Activated CD4-positive, alpha-beta T cell treated with anti-CD3 and anti-CD28 coated beads for 36 hours (primary cell): ENCODE data around the gene HCST. TPM values are rescaled to one million over a fixed set of nuclear protein-coding genes. Genes with fewer than 3 reads are reported as not detected.

ENCODE experiments used
- ATAC-seq: fragments of 200-7000 bp; cut with Tn5 transposase; one replicate; pipeline ENCODE4 v1.10.0; 2021; ENCODE audit warnings: mild to moderate bottlenecking, moderate library complexity
- CTCF ChIA-PET: fragments of 350-600 bp; sonication (Branson Sonifier 250); formaldehyde crosslinking; loops from one replicate; lab custom pipeline; 2021; ENCODE audit warnings: antibody characterized with exemption; lab: Charles Lee
- POLR2A ChIA-PET: fragments of 350-600 bp; sonication (Branson Sonifier 250); formaldehyde crosslinking; loops from one replicate; lab custom pipeline; 2021; ENCODE audit warnings: antibody characterized with exemption, inconsistent platforms; lab: Charles Lee
- DNase-seq: peaks from one replicate; pipeline ENCODE4 v3.0.0-alpha.2; 2020
- H3K27ac Mint-ChIP-seq: one replicate; pipeline ENCODE4 v1.8.0; 2021; ENCODE audit warnings: mixed read lengths
- H3K27me3 Mint-ChIP-seq: one replicate; pipeline ENCODE4 v1.8.0; 2021; ENCODE audit warnings: mixed read lengths
- H3K36me3 Mint-ChIP-seq: one replicate; pipeline ENCODE4 v1.8.0; 2021; ENCODE audit warnings: low read depth, mixed read lengths
- H3K4me1 Mint-ChIP-seq: one replicate; pipeline ENCODE4 v1.8.0; 2021; ENCODE audit warnings: mixed read lengths
- H3K4me3 Mint-ChIP-seq: one replicate; pipeline ENCODE4 v1.8.0; 2021; ENCODE audit warnings: mild to moderate bottlenecking, moderate library complexity, mixed read lengths
- H3K9me3 Mint-ChIP-seq: one replicate; pipeline ENCODE4 v1.8.0; 2021; ENCODE audit warnings: low read depth, mixed read lengths
- intact Hi-C, 2 experiments: fragments of 100-400 bp; cut with DNase I in 1 of 2; cut with micrococcal nuclease in 1 of 2; formaldehyde crosslinking; loops; one replicate each; pipeline versions ENCODE4 v1.14.2 to v1.15.1; 2022 to 2024; cut with DNase I, micrococcal nuclease
- total RNA-seq, 2 experiments: library from RNA; stranded (reverse); gene quantifications; one replicate each; pipeline ENCODE4 v1.2.3, GENCODE V29; 2021

The HCST gene
- total RNA-seq, 2 experiments from 2014 or later = 27.0 to 32.7 TPM

DNA sequence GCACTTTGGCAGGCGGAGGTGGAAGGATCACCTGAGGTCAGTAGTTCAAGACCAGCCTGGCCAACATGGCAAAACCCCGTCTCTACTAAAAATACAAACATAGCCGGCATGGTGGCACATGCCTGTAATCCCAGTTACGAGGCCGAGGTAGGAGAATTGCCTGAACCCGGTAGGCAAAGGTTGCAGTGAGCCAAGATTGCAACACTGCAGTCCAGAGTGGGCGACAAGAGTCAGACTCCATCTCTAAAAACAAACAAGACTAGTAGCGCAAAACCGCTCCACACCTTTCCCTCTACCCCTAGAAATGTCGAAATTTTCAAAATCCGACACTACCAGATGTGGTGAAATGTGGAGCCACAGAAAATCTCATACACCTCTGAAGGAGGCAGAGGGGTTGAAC, 17.0 kb downstream of the HCST start:
- DNase-seq (no peak), ATAC-seq (no peak)
- CTCF ChIA-PET = no interaction called here
- Mint-ChIP-seq H3K27me3 (no peaks in the 10 kb centered on the region), H3K4me3 (no peak overlapping the region), H3K9me3 (no peaks in the 10 kb centered on the region), H3K4me1 (no peaks in the 10 kb centered on the region), H3K36me3 (no peaks in the 10 kb centered on the region), H3K27ac (no peak overlapping the region)
- intact Hi-C loops = no loop called here
- POLR2A ChIA-PET = no interaction called here

GRCh38 chr19:35921012-35921411, 18.7 kb downstream of the HCST start:
- intact Hi-C loops = no loop called here
- ChIA-PET POLR2A (interaction anchor here (0.6 to 1.0 kb wide), 3 partner anchors 10 to 293 kb away, joined by 3 to 5 read pairs (median 3); no protein-coding TSS in a partner anchor), CTCF (interaction anchor here (1.3 kb wide), 1 partner anchor 10 kb away, joined by 4 read pairs; no protein-coding TSS in a partner anchor)
- ATAC-seq (no peak), DNase-seq (no peak)
- no peaks in the 10 kb centered on the region for H3K4me1 Mint-ChIP-seq
- peaks cover 11% of the 10 kb centered on the region for H3K9me3 Mint-ChIP-seq
- no peaks in the 10 kb centered on the region for H3K27me3 Mint-ChIP-seq
- peaks cover 6% of the 10 kb centered on the region for H3K36me3 Mint-ChIP-seq
- no peak overlapping the region for H3K4me3 Mint-ChIP-seq
- H3K27ac Mint-ChIP-seq = no peak overlapping the region

DNA sequence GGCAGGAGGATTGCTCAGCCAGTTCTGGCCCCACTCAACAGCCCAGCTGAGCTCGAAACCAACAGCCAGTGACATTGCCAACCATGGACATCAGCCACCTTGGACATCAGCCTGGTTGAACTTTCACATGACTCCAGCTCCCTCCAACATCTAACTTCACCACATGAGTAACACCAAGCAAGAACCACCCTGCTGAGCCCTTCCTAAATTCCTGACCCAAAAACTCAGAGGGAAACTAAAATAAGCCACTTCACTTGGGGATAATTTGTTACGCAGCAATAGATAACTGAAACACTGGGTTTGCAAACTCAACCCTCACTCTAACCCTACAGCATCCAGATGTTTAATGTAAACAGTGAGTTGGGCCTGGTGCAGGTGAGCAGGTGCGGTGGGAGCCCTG, 23.2 kb downstream of the HCST start:
- Mint-ChIP-seq H3K27me3 (no peaks in the 10 kb centered on the region), H3K9me3 (peaks cover 11% of the 10 kb centered on the region), H3K4me3 (no peak overlapping the region), H3K27ac (no peak overlapping the region), H3K36me3 (peaks cover 6% of the 10 kb centered on the region), H3K4me1 (peaks cover 9% of the 10 kb centered on the region)
- intact Hi-C loops = no loop called here
- no peak for DNase-seq
- ChIA-PET CTCF (interaction anchor here (0.8 to 0.9 kb wide), 2 partner anchors 46 to 177 kb away, joined by 3 read pairs; partner anchors contain the start of gene LIN37), POLR2A (interaction anchor here (0.7 kb wide), 1 partner anchor 8 kb away, joined by 3 read pairs; no protein-coding TSS in a partner anchor)
- no peak for ATAC-seq

DNA sequence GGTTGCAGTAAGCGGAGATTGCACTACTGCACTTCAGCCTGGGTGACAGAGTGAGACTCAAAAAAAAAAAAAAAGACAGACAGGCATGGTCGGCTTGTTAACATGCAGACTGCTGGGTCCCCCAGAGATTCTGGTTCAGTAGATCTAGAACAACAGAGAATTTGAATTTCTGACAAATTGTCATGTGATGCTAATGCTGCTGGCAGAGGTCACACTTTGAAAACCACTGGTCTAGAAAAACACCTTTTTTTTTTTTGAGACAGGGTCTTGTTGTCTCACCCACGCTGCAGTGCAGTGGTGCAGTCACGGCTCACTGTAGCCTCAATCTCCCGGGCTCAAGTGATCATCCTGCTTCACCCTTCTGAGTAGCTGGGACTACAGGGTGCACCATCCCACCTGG, 26.2 kb downstream of the HCST start:
- peaks cover 11% of the 10 kb centered on the region for H3K9me3 Mint-ChIP-seq
- DNase-seq = no peak
- no peak for ATAC-seq
- H3K27ac Mint-ChIP-seq = no peak overlapping the region
- H3K27me3 Mint-ChIP-seq = no peaks in the 10 kb centered on the region
- H3K4me1 Mint-ChIP-seq = peaks cover 20% of the 10 kb centered on the region
- POLR2A ChIA-PET = no interaction called here
- no peak overlapping the region for H3K4me3 Mint-ChIP-seq
- intact Hi-C loops = no loop called here
- H3K36me3 Mint-ChIP-seq = peaks cover 6% of the 10 kb centered on the region
- CTCF ChIA-PET = interaction anchor here (1.1 kb wide), 1 partner anchor 13 kb away, joined by 3 read pairs; no protein-coding TSS in a partner anchor

GRCh38 chr19:35929876-35930275, 27.5 kb downstream of the HCST start:
- intact Hi-C loops = loop anchor here in 1 of 2 experiments (5.0 kb wide), 1 partner anchor 383 kb away; the partner anchor contains the start of gene TMEM147
- Mint-ChIP-seq H3K36me3 (peaks cover 6% of the 10 kb centered on the region), H3K4me1 (peaks cover 20% of the 10 kb centered on the region), H3K4me3 (peak overlapping the region; percentile 32), H3K27me3 (no peaks in the 10 kb centered on the region), H3K27ac (peak overlapping the region; percentile 85), H3K9me3 (peaks cover 11% of the 10 kb centered on the region)
- POLR2A ChIA-PET = interaction anchor here (0.6 kb wide), 1 partner anchor 41 kb away, joined by 4 read pairs; no protein-coding TSS in a partner anchor
- ATAC-seq = no peak
- no peak for DNase-seq
- CTCF ChIA-PET = interaction anchor here (0.7 to 5.7 kb wide), 7 partner anchors 14 to 263 kb away, joined by 3 to 52 read pairs (median 3); no protein-coding TSS in a partner anchor

GRCh38 chr19:35931161-35931873, 29.0 kb downstream of the HCST start:
- CTCF ChIA-PET = interaction anchor here (0.5 to 5.7 kb wide), 27 partner anchors 10 to 421 kb away, joined by 3 to 52 read pairs (median 3); partner anchors contain the start of genes ALKBH6, KIRREL2, LIN37 and PSENEN
- no peaks in the 10 kb centered on the region for H3K9me3 Mint-ChIP-seq
- intact Hi-C loops = loop anchor here (1.0 to 5.0 kb wide), 22 partner anchors 31 to 384 kb away; partner anchors contain the start of genes ALKBH6 (in 1 of the 2), ARHGAP33 (in 1 of the 2), COX6B1 (in 1 of the 2) and LIN37 (in 1 of the 2)
- POLR2A ChIA-PET = interaction anchor here (0.6 to 1.1 kb wide), 9 partner anchors 10 to 229 kb away, joined by 3 to 5 read pairs (median 4); partner anchors contain the start of genes APLP1, IGFLR1, LIN37 and NFKBID
- DNase-seq (peak; percentile 100), ATAC-seq (peak; percentile 96)
- no peaks in the 10 kb centered on the region for H3K27me3 Mint-ChIP-seq
- H3K36me3 Mint-ChIP-seq = no peaks in the 10 kb centered on the region
- peaks cover 26% of the 10 kb centered on the region for H3K4me1 Mint-ChIP-seq
- peak overlapping the region; percentile 67 for H3K4me3 Mint-ChIP-seq
- peak overlapping the region; percentile 86 for H3K27ac Mint-ChIP-seq

GRCh38 chr19:35931874-35932202, 29.5 kb downstream of the HCST start:
- ChIA-PET CTCF (interaction anchor here (0.7 to 5.7 kb wide), 12 partner anchors 20 to 421 kb away, joined by 3 to 52 read pairs (median 4); partner anchors contain the start of genes ALKBH6 and LIN37), POLR2A (interaction anchor here (0.6 to 1.1 kb wide), 8 partner anchors 11 to 230 kb away, joined by 3 to 5 read pairs (median 4); partner anchors contain the start of genes APLP1, IGFLR1, LIN37 and NFKBID)
- Mint-ChIP-seq H3K4me3 (peak overlapping the region; percentile 40), H3K27me3 (no peaks in the 10 kb centered on the region), H3K27ac (no peak overlapping the region), H3K36me3 (no peaks in the 10 kb centered on the region), H3K4me1 (peaks cover 26% of the 10 kb centered on the region), H3K9me3 (no peaks in the 10 kb centered on the region)
- no peak for DNase-seq
- peak; percentile 1 for ATAC-seq
- intact Hi-C loops = loop anchor here (1.0 to 5.0 kb wide), 22 partner anchors 32 to 385 kb away; partner anchors contain the start of genes ALKBH6 (in 1 of the 2), ARHGAP33 (in 1 of the 2), COX6B1 (in 1 of the 2) and LIN37 (in 1 of the 2)

DNA sequence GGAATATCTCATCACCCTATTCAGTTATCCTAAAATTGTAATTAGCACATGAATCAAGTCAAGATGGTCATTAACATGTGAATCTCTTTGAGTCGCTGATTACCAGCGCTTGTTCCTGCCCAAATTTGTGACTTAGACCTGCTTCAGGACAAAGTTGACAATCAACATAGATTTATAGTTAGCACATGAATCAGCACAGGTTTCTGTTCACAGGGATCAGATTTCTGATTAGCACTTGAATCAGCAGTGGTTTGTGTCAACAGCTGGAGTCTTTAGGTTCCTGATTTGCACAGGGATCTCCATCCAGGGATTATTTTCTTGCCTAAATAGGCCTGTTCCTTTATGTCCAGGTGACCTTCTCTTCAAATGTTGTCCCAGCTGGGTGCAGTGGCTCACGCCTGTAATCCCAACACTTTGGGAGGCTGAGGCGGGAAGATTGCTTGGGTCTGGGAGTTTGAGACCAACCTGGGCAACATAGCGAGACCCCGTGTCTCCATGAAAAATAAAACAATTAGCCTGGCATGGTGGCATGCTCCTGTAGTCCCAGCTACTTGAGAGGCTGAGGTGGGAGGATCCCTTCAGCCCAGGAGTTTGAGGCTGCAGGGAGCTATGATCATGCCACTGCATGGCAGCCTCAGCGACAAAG, 30.1 kb downstream of the HCST start:
- POLR2A ChIA-PET = interaction anchor here (0.6 to 1.0 kb wide), 2 partner anchors 184 to 197 kb away, joined by 3 read pairs; partner anchors contain the start of gene LIN37

GRCh38 chr19:35935911-35936737, 33.8 kb downstream of the HCST start, which contains the start of gene LRFN3:
Gene LRFN3 (plus strand): TSS chr19:35936374. CDS start chr19:35939426, 3,052 bp downstream.
- ATAC-seq (peak; percentile 28), DNase-seq (peak; percentile 81)
- Mint-ChIP-seq H3K4me1 (peaks cover 30% of the 10 kb centered on the region), H3K36me3 (peaks cover 5% of the 10 kb centered on the region), H3K9me3 (no peaks in the 10 kb centered on the region), H3K4me3 (peak within 1 kb of the TSS; percentile 84), H3K27ac (peak within 1 kb of the TSS; percentile 81), H3K27me3 (no peaks in the 10 kb centered on the region)
- intact Hi-C loops = loop anchor here in 1 of 2 experiments (1.0 kb wide), 3 partner anchors 23 to 67 kb away; no protein-coding TSS in a partner anchor
- ChIA-PET POLR2A (no interaction called here), CTCF (interaction anchor here (0.6 to 5.7 kb wide), 2 partner anchors 45 to 54 kb away, joined by 4 to 52 read pairs; no protein-coding TSS in a partner anchor)

More for the DNA sequence above, 30.1 kb downstream of the HCST start:
- H3K4me3 Mint-ChIP-seq = no peak overlapping the region
- CTCF ChIA-PET = interaction anchor here (0.7 to 5.7 kb wide), 11 partner anchors 20 to 238 kb away, joined by 3 to 52 read pairs (median 3); partner anchors contain the start of genes ALKBH6 and LIN37
- H3K27me3 Mint-ChIP-seq = no peaks in the 10 kb centered on the region
- ATAC-seq = no peak
- peaks cover 30% of the 10 kb centered on the region for H3K4me1 Mint-ChIP-seq
- no peaks in the 10 kb centered on the region for H3K9me3 Mint-ChIP-seq
- H3K36me3 Mint-ChIP-seq = no peaks in the 10 kb centered on the region
- intact Hi-C loops = loop anchor here in 1 of 2 experiments (5.0 kb wide), 1 partner anchor 385 kb away; the partner anchor contains the start of gene TMEM147
- H3K27ac Mint-ChIP-seq = no peak overlapping the region
- DNase-seq = no peak
